ENCODE data around the gene NADK2. TPM values are rescaled to one million over a fixed set of nuclear protein-coding genes. Genes with fewer than 3 reads are reported as not detected.

Gene NADK2
- total RNA-seq, 3 donors from 2014 or later: 27.4 to 31.8 (median 27.9) TPM

DNA sequence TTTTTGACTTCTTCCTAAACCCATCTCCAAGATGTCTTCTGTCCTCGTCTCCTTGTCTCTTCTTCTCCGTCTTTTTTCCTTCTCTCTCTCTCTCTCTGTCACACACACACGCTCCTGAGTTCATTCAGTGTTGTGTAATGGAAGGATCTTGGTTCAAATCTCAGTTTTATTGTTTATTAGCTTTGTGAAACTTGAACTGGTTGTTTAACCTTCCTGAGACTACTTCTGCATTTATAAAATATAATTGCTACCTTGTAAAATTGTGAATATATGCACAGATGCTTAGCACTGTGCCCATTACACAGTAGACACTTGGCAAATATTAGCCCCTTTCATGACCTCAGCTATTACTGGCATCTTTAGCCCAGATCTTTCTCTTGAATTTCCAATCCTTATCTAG is 2.4 kb upstream of the NADK2 start:
- DNase-seq (ENCODE audit: low spot score in 2 of 2): no peak
- intact Hi-C loops (cut with DNase I; ENCODE audit: low total_unique reads): no loop called here
- TF ChIP-seq POLR2A (IDR thresholded peaks at IDR 0.05) (no peak), CTCF (IDR thresholded peaks at IDR 0.05) (no peak), POLR2AphosphoS5 (IDR thresholded peaks at IDR 0.05) (no peak)
- H3K27ac ChIP-seq: no peak overlapping the region
- no peak overlapping the region for H3K4me3 ChIP-seq
- no peaks in the 10 kb centered on the region for H3K9me3 ChIP-seq
- H3K4me1 ChIP-seq: no peaks in the 10 kb centered on the region
- no peaks in the 10 kb centered on the region for H3K27me3 ChIP-seq
- no peaks in the 10 kb centered on the region for H3K36me3 ChIP-seq

DNA sequence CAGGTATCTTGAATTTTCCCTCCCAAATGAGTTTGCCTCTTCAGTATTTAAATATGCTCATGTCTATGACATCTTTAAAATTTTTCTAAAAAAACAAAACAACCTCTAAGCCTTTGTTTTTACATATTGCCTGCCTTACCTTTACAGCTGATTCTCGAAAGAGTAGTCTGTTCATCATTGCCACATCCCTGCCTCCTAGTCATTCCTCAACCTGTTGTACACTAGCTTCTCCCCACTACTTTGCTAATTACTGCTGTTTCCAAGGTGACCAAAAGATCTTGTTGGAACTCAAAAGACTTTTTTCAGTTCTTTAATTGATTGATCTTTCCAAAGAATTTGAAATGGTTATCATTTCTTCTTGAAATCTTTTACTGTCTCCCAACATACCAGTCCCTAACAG is 1.9 kb upstream of the NADK2 start:
- H3K27ac ChIP-seq: no peak overlapping the region
- intact Hi-C loops (cut with DNase I; ENCODE audit: low total_unique reads): no loop called here

DNA sequence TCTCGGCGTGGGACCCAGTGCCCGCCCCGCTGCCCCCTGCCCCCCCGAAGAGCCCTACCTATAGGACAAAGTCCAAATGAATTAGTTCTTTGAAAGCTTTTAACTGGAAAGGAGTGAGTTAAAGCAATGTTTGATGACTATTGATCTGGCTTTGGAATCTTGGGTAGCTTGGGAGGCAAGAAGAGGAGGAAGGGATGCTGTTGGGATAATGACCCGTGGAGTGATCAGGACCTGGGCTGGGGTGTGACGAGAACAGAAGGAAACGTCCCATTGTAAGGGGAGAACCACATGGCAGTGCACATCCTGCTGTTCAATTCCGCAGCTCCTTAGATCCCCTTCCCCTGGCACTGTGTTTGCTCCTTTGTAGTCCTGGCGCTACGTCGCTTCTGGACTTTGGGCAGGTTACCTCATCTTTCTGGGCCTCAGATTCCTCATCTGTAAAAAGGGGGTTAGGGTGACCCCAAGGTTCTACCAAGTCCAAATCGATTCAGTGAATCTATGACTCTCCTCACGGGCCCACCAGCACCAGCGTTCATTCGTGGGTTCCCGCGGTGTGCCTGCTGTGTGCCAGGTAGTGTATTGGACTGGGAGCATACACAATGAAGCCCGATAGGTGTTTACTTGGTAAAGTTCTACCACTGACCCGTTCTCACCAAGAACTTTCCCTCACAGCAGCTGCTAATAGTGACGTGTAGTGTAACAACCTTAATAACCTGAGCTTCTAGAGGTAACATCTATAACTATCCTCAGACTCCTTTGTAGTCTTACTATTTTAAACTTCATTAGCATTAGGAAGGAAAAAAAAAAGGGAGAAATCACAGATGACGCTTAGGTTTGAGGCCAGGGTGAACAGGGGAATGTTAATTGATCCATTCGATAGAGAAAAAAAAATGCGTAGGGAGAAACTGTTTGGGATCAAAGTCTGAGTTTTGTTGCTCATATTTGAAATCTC is 1.1 kb upstream of the NADK2 start:
- H3K36me3 ChIP-seq: no peaks in the 10 kb centered on the region
- TF ChIP-seq POLR2A (IDR thresholded peaks at IDR 0.05) (no peak), POLR2AphosphoS5 (IDR thresholded peaks at IDR 0.05) (no peak), CTCF (IDR thresholded peaks at IDR 0.05) (no peak)
- H3K27ac ChIP-seq: peak overlapping the region; percentile 97 to 99
- no peak for DNase-seq (ENCODE audit: low spot score in 2 of 2)
- no peaks in the 10 kb centered on the region for H3K27me3 ChIP-seq
- intact Hi-C loops (cut with DNase I; ENCODE audit: low total_unique reads): no loop called here
- no peaks in the 10 kb centered on the region for H3K9me3 ChIP-seq
- H3K4me3 ChIP-seq: peak overlapping the region; percentile 85 to 97 (median 95)
- H3K4me1 ChIP-seq: no peaks in the 10 kb centered on the region

More for the DNA sequence above, 1.9 kb upstream of the NADK2 start:
- no peak for DNase-seq (ENCODE audit: low spot score in 2 of 2)
- H3K9me3 ChIP-seq: no peaks in the 10 kb centered on the region
- H3K4me3 ChIP-seq: no peak overlapping the region
- no peaks in the 10 kb centered on the region for H3K36me3 ChIP-seq
- TF ChIP-seq CTCF (IDR thresholded peaks at IDR 0.05) (no peak), POLR2A (IDR thresholded peaks at IDR 0.05) (no peak), POLR2AphosphoS5 (IDR thresholded peaks at IDR 0.05) (no peak)
- no peaks in the 10 kb centered on the region for H3K4me1 ChIP-seq
- H3K27me3 ChIP-seq: no peaks in the 10 kb centered on the region

GRCh38 chr5:36240779-36241630 is 720 bp downstream of the NADK2 start:
- Histone ChIP-seq H3K4me1 (no peaks in the 10 kb centered on the region), H3K27ac (peak overlapping the region; percentile 97 to 99), H3K36me3 (no peaks in the 10 kb centered on the region), H3K27me3 (no peaks in the 10 kb centered on the region), H3K9me3 (no peaks in the 10 kb centered on the region), H3K4me3 (peak overlapping the region; percentile 85 to 97 (median 95))
- TF ChIP-seq POLR2A (IDR thresholded peaks at IDR 0.05) (no peak), CTCF (IDR thresholded peaks at IDR 0.05) (no peak), POLR2AphosphoS5 (IDR thresholded peaks at IDR 0.05) (peak in 2 of 3 donors; percentile 11 to 16)
- peak; percentile 34 to 54 for DNase-seq (ENCODE audit: low spot score in 2 of 2)
- intact Hi-C loops (cut with DNase I; ENCODE audit: low total_unique reads): no loop called here
